D721Med (cell line): Measurements from ENCODE around the gene DPP6.

ENCODE experiments used
- DNase-seq: peaks from one replicate; pipeline ENCODE4 v3.0.0; 2011; ENCODE audit warnings: low spot score; ENCODE audit not compliant: insufficient read length
- FAIRE-seq: peaks from 2 replicates; lab custom pipeline; 2011; peaks lifted over from hg19 to GRCh38; lab: Jason Lieb, UNC
- TF ChIP-seq, protein P1 (sequence below): IDR thresholded peaks from 2 replicates; pipeline ENCODE4 v1.5.1; 2012; ENCODE audit warnings: mild to moderate bottlenecking, control low read depth; ENCODE audit not compliant: insufficient read depth; ENCODE audit errors: missing control alignments

The DPP6 gene

DNA sequence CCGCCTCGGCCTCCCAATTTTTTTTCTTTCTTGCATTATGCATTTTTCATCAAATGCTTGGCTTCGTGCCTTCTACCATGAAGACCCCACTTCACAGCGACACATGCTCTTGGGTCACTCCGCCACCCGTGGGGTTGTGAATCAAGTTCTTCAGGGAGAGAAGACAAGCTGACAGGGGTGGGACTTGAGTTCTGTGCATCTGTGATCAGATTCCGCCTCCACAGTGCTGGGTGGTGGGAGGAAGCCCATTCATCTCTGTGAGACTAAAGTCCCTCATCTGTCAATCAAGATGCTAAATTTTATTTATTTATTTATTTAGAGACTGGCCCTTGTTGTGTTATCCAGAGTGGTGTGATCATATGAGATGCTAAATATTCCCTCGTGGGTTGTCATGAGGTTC lies 333.0 kb downstream of the DPP6 start:
- TF ChIP-seq, protein P1, sequence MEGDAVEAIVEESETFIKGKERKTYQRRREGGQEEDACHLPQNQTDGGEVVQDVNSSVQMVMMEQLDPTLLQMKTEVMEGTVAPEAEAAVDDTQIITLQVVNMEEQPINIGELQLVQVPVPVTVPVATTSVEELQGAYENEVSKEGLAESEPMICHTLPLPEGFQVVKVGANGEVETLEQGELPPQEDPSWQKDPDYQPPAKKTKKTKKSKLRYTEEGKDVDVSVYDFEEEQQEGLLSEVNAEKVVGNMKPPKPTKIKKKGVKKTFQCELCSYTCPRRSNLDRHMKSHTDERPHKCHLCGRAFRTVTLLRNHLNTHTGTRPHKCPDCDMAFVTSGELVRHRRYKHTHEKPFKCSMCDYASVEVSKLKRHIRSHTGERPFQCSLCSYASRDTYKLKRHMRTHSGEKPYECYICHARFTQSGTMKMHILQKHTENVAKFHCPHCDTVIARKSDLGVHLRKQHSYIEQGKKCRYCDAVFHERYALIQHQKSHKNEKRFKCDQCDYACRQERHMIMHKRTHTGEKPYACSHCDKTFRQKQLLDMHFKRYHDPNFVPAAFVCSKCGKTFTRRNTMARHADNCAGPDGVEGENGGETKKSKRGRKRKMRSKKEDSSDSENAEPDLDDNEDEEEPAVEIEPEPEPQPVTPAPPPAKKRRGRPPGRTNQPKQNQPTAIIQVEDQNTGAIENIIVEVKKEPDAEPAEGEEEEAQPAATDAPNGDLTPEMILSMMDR, result no peak
- FAIRE-seq, result no peak
- no peak for DNase-seq

DNA sequence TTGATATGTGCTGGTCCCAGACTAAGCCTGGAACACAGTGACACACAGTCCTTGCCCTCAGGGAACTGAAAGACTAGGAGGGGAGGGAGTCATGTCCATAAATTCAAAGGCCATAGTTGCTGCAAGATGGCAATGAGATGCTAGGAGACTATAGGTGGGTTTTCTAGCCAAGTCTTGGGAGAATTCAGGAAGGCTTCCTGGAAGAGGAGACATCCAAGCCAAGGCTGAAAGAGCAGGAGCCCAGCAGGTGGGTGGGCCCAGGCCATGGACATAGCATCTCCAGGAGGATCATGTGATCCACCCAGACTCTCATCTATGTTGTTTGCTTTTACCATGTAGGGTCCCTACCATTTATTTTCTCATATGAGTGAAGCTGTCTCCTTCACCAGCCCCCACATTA lies 335.1 kb downstream of the DPP6 start:
- TF ChIP-seq, protein P1, result no peak
- FAIRE-seq, result no peak
- DNase-seq, result no peak

DNA sequence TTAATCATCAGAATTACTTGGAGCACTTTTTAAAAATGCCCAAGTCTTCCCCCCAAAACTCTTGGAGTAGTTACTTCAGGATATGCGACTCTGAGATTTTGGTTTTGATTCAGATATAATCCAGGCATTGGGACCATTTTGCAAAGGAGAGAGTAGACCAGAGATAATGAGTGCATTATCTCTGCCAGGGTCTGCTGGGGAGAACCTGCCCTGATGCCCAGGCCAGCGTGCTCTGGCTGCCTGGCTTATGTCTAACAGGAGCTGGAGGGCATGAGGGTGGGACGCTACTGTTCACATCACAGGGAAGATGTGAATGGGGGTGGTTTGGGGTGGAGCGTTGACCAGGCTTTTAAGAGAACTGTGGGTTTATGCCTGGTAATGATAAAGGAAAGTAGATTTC lies 336.2 kb downstream of the DPP6 start:
- DNase-seq, result no peak
- TF ChIP-seq, protein P1, result no peak
- no peak for FAIRE-seq

- no peak for FAIRE-seq
- TF ChIP-seq, protein P1, result no peak
- no peak for DNase-seq
Measured at GRCh38 chr7:154388999-154389398, 336.8 kb downstream of the DPP6 start.

DNA sequence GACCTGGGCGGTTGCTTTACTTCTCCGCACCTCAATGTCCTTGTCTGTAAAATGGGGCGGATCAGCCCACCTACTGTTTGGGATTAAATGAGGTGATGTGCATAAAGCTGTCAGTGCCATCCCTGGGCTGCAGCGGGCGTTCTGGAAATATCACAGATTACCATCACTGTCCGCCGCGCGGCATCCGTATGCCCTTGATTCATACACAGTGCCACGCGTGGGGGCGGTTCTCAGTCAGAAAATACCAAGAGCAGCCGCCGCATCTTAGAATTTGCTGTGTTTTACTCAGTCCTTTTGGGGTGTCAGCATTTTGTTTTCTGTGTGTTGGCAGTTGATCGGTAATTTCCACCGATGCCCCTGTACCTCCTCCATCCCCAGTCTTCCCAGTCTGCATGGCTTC lies 338.8 kb downstream of the DPP6 start:
- FAIRE-seq (no peak), DNase-seq (no peak)
- TF ChIP-seq, protein P1, result no peak

DNA sequence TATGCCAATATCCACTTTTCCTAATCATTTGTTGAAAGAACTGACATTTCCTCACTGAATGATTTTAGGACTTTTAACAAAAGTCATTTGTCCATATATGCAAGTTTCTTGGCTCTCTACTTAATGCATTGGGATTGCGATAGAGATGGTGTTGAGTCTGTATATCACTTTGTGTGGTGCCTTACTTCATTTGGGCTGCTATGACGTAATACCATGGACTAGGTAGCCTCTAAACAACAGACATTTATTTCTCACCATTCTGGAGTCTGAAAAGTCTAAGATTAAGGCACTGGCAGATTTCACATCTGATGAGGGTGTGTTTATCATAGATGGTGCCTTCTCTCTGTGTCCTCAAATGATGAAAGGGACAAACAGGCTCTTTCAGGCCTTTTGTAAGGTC lies 342.6 kb downstream of the DPP6 start:
- no peak for FAIRE-seq
- TF ChIP-seq, protein P1, result no peak
- no peak for DNase-seq

DNA sequence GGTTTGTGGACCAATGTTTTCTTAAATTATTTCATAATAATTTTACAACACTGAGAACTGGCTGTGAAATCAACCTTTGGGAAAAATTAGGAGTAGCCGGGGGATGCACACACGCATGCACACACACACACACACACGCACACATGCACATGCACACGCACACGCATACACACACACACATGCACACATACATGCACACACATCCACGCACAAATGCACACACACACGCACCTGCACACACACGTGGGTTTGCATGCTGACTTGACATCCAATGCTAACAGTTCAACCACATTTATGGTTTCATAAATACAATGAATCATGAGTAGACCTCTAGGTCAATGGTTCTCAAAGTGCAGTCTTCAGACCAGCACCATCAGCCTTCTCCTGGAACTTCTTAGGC lies 354.1 kb downstream of the DPP6 start:
- no peak for FAIRE-seq
- DNase-seq, result no peak
- TF ChIP-seq, protein P1, result no peak
